ENCODE measurements around the gene FGF6.

GRCh38 chr12:4472046-4472445, 26.4 kb upstream of the FGF6 start:
- TF ChIP-seq, protein P1, sequence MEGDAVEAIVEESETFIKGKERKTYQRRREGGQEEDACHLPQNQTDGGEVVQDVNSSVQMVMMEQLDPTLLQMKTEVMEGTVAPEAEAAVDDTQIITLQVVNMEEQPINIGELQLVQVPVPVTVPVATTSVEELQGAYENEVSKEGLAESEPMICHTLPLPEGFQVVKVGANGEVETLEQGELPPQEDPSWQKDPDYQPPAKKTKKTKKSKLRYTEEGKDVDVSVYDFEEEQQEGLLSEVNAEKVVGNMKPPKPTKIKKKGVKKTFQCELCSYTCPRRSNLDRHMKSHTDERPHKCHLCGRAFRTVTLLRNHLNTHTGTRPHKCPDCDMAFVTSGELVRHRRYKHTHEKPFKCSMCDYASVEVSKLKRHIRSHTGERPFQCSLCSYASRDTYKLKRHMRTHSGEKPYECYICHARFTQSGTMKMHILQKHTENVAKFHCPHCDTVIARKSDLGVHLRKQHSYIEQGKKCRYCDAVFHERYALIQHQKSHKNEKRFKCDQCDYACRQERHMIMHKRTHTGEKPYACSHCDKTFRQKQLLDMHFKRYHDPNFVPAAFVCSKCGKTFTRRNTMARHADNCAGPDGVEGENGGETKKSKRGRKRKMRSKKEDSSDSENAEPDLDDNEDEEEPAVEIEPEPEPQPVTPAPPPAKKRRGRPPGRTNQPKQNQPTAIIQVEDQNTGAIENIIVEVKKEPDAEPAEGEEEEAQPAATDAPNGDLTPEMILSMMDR (IDR thresholded peaks at IDR 0.05), result no peak
- TF ChIP-seq EZH2phosphoT487 (IDR thresholded peaks at IDR 0.05), result no peak
